CD14-positive monocyte (primary cell): ENCODE measurements around the gene IFT27. TPM values are rescaled to one million over a fixed set of nuclear protein-coding genes. Genes with fewer than 3 reads are reported as not detected.

Experiments
- DNase-seq, 3 donors: peaks; one replicate each; pipeline ENCODE4 v3.0.0-alpha.2; 2011 to 2022
- H2AFZ ChIP-seq: 2 replicates; pipeline ENCODE4 v1.6.0; 2012; ENCODE audit warnings: mild to moderate bottlenecking, low read depth, low read length, inconsistent platforms; ENCODE audit not compliant: insufficient read depth, poor library complexity, severe bottlenecking
- H3K27ac ChIP-seq, 2 donors: 1 replicate in 1 of 2; 2 replicates in 1 of 2; pipeline ENCODE4 v1.5.1; 2012 to 2013; ENCODE audit warnings: low read length in 2 of 2, control low read depth in 1 of 2, inconsistent platforms in 1 of 2, low read depth in 1 of 2, mild to moderate bottlenecking in 1 of 2
- H3K27me3 ChIP-seq, 2 donors: one replicate each; pipeline versions ENCODE4 v1.6.0 to v1.6.1; 2011 to 2013; ENCODE audit warnings: low read length in 2 of 2; ENCODE audit not compliant: control insufficient read depth in 2 of 2, insufficient read depth in 2 of 2
- H3K36me3 ChIP-seq, 2 donors: replicated peaks in 1 of 2; 1 replicate in 1 of 2; 2 replicates in 1 of 2; pipeline versions ENCODE4 v1.5.1 to v1.6.1; 2012 to 2013; ENCODE audit warnings: low read length in 2 of 2, control low read depth in 1 of 2, inconsistent platforms in 1 of 2, mild to moderate bottlenecking in 1 of 2; ENCODE audit not compliant: insufficient read depth in 2 of 2, control insufficient read depth in 1 of 2
- H3K4me1 ChIP-seq, 2 donors: 1 replicate in 1 of 2; 2 replicates in 1 of 2; pipeline versions ENCODE4 v1.5.1 to v1.6.1; 2012 to 2013; ENCODE audit warnings: low read length in 2 of 2, control low read depth in 1 of 2, inconsistent platforms in 1 of 2, mild to moderate bottlenecking in 1 of 2, moderate library complexity in 1 of 2; ENCODE audit not compliant: insufficient read depth in 2 of 2, control insufficient read depth in 1 of 2
- H3K4me2 ChIP-seq: replicated peaks from 2 replicates; pipeline ENCODE3; 2012; ENCODE audit warnings: low read length, moderate library complexity, mild to moderate bottlenecking; ENCODE audit not compliant: poor library complexity, severe bottlenecking; ENCODE audit errors: extremely low read depth
- H3K4me3 ChIP-seq, 3 experiments: fragments of 200-600 bp in 1 of 3; sonication (generic) in 1 of 3; replicated peaks in 1 of 3; 1 replicate in 2 of 3; 2 replicates in 1 of 3; pipeline ENCODE4 v1.5.1; 2011 to 2013; ENCODE audit warnings: low read length in 3 of 3, mild to moderate bottlenecking in 3 of 3, control low read depth in 2 of 3, low read depth in 2 of 3, inconsistent platforms in 1 of 3, moderate library complexity in 1 of 3
- H3K79me2 ChIP-seq: 2 replicates; pipeline ENCODE4 v1.6.0; 2012; ENCODE audit warnings: mild to moderate bottlenecking, control low read depth, inconsistent platforms, low read length, moderate library complexity; ENCODE audit not compliant: insufficient read depth
- H3K9ac ChIP-seq: 2 replicates; pipeline ENCODE4 v1.6.0; 2017; ENCODE audit warnings: low read length, mild to moderate bottlenecking; ENCODE audit not compliant: insufficient read depth, poor library complexity, severe bottlenecking
- H3K9me3 ChIP-seq, 2 donors: replicated peaks in 1 of 2; 1 replicate in 1 of 2; 2 replicates in 1 of 2; pipeline versions ENCODE4 v1.5.1 to v1.6.1; 2012 to 2013; ENCODE audit warnings: low read length in 2 of 2, control low read depth in 1 of 2; ENCODE audit not compliant: control insufficient read depth in 1 of 2, insufficient read depth in 1 of 2
- H4K20me1 ChIP-seq: 2 replicates; pipeline ENCODE4 v1.6.0; 2012; ENCODE audit warnings: mild to moderate bottlenecking, low read length, control low read depth, moderate library complexity; ENCODE audit not compliant: insufficient read depth
- H3K27ac Mint-ChIP-seq, 7 donors: one replicate each; pipeline ENCODE4 v1.8.0; 2020; ENCODE audit warnings: mild to moderate bottlenecking in 7 of 7, mixed read lengths in 7 of 7, moderate library complexity in 6 of 7, inconsistent platforms in 2 of 7
- H3K27me3 Mint-ChIP-seq, 3 donors: one replicate each; pipeline ENCODE4 v1.8.0; 2021 to 2022; ENCODE audit warnings: low read depth in 3 of 3, mild to moderate bottlenecking in 3 of 3, mixed read lengths in 3 of 3, moderate library complexity in 3 of 3, inconsistent platforms in 1 of 3
- H3K36me3 Mint-ChIP-seq, 2 donors: one replicate each; pipeline ENCODE4 v1.8.0; 2020; ENCODE audit warnings: mixed read lengths in 2 of 2, inconsistent platforms in 1 of 2, mild to moderate bottlenecking in 1 of 2
- H3K4me1 Mint-ChIP-seq: one replicate; pipeline ENCODE4 v1.8.0; 2020; ENCODE audit warnings: mild to moderate bottlenecking, mixed read lengths
- H3K4me3 Mint-ChIP-seq, 2 donors: one replicate each; pipeline ENCODE4 v1.8.0; 2020; ENCODE audit warnings: mild to moderate bottlenecking in 2 of 2, mixed read lengths in 2 of 2, moderate library complexity in 1 of 2
- H3K9me3 Mint-ChIP-seq, 7 donors: one replicate each; pipeline ENCODE4 v1.8.0; 2020 to 2022; ENCODE audit warnings: mixed read lengths in 7 of 7, mild to moderate bottlenecking in 6 of 7, moderate library complexity in 6 of 7, inconsistent platforms in 2 of 7
- WGBS: methylation state at CpG from one replicate; pipeline ENCODE4 v1.1.5; 2013; ENCODE audit warnings: missing lambda C conversion rate; ENCODE audit not compliant: insufficient coverage; 5-methylcytosine and 5-hydroxymethylcytosine counted together
- intact Hi-C, 2 donors: fragments of 100-400 bp; cut with micrococcal nuclease; formaldehyde crosslinking; loops; one replicate each; pipeline versions ENCODE4 v1.15.0 to v1.15.1; 2023
- polyA plus RNA-seq, 3 donors: library from polyadenylated mRNA; depleted of rRNA in 1 of 3; unstranded in 2 of 3; stranded (reverse) in 1 of 3; fragments of 300-500 nt in 2 of 3; fragments of >200 nt in 1 of 3; fragmentation: Illumina TruSeq in 2 of 3; gene quantifications; 1 replicate in 2 of 3; 2 replicates in 1 of 3; pipeline ENCODE4 v1.2.3, GENCODE V29; 2012 to 2021
- TF ChIP-seq, protein P1 (sequence below): fragments of 200-600 bp; IDR thresholded peaks from one replicate; pipeline ENCODE4 v1.8.0; 2022; ENCODE audit warnings: antibody characterized with exemption, mild to moderate bottlenecking

The IFT27 gene
- polyA plus RNA-seq, 3 donors = 12.5 to 16.9 (median 14.6) TPM

DNA sequence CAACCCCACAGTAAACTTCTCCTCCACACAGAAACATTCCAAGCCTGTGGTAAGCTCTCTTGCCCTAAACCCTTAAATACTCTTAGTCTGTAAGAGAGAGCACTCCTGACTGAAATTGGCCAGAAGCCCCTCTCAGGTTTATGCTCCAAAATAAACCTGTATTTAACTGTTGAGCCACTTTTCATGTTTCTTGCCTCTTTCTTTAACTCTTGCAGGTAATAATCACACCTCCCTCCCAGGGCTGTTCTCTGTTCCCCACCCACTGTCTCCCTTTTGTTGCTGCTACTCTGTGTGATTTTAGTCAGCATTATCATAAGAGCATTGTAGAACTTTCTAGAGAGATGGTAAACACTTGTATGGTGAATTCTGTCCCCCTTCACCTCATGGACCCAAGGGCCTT, 2.1 kb upstream of the IFT27 start:
- Mint-ChIP-seq H3K4me3 (no peak overlapping the region), H3K9me3 (peaks cover 0 to 1% (median 0%) of the 10 kb centered on the region in 7 donors), H3K27ac (peak overlapping the region in 1 of 7 donors; percentile 53), H3K4me1 (peaks cover 30% of the 10 kb centered on the region), H3K27me3 (peaks cover 7 to 11% (median 10%) of the 10 kb centered on the region in 3 donors), H3K36me3 (no peaks in the 10 kb centered on the region)
- intact Hi-C loops = loop anchor here (5.0 to 10.0 kb wide), 2 partner anchors 243 to 251 kb away; partner anchors contain the start of gene EIF3D (in 1 of the 2)
- H4K20me1 ChIP-seq = no peaks in the 10 kb centered on the region
- no peaks in the 10 kb centered on the region for H3K9me3 ChIP-seq
- no peak overlapping the region for H3K4me2 ChIP-seq
- peaks cover 0 to 4% of the 10 kb centered on the region in 2 donors for H3K27me3 ChIP-seq
- peaks cover 6% of the 10 kb centered on the region for H3K79me2 ChIP-seq
- H2AFZ ChIP-seq = no peak overlapping the region
- TF ChIP-seq, protein P1, sequence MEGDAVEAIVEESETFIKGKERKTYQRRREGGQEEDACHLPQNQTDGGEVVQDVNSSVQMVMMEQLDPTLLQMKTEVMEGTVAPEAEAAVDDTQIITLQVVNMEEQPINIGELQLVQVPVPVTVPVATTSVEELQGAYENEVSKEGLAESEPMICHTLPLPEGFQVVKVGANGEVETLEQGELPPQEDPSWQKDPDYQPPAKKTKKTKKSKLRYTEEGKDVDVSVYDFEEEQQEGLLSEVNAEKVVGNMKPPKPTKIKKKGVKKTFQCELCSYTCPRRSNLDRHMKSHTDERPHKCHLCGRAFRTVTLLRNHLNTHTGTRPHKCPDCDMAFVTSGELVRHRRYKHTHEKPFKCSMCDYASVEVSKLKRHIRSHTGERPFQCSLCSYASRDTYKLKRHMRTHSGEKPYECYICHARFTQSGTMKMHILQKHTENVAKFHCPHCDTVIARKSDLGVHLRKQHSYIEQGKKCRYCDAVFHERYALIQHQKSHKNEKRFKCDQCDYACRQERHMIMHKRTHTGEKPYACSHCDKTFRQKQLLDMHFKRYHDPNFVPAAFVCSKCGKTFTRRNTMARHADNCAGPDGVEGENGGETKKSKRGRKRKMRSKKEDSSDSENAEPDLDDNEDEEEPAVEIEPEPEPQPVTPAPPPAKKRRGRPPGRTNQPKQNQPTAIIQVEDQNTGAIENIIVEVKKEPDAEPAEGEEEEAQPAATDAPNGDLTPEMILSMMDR = no peak
- H3K9ac ChIP-seq = no peak overlapping the region
- no peaks in the 10 kb centered on the region for H3K36me3 ChIP-seq
- no peak overlapping the region for H3K27ac ChIP-seq
- no peak overlapping the region for H3K4me3 ChIP-seq
- no peak for DNase-seq
- H3K4me1 ChIP-seq = peaks cover 20 to 33% of the 10 kb centered on the region in 2 donors

DNA sequence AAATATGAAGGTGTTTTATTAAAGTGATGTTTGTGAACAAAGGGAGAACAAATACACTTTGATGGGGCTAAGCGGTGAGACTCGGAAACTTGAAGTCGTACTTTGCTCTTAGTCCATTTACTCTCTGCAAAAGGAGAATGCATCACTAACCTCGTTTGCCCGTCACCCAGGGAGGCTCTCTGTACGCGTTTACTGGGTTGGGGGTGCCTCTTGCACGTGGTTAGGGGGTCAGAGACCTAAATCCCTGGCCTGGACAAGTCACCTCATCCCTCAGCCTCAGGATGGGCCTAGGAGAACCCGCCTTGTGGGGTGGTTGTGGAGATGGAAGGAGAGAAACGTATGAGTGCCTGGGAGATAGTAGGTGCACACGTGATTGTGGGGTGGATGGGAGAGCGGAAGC, 803 bp upstream of the IFT27 start:
- Histone ChIP-seq H4K20me1 (no peaks in the 10 kb centered on the region), H3K4me3 (peak overlapping the region in 1 of 3 experiments; percentile 80), H3K27me3 (no peaks in the 10 kb centered on the region), H3K27ac (peak overlapping the region in 1 of 2 donors; percentile 21), H3K9ac (no peak overlapping the region), H3K9me3 (no peaks in the 10 kb centered on the region), H3K4me2 (peak overlapping the region; percentile 79), H3K4me1 (peaks cover 17 to 30% of the 10 kb centered on the region in 2 donors), H3K36me3 (no peaks in the 10 kb centered on the region), H2AFZ (peak overlapping the region; percentile 86), H3K79me2 (peaks cover 6% of the 10 kb centered on the region)
- Mint-ChIP-seq H3K27ac (peak overlapping the region; percentile 79 to 90 (median 87)), H3K27me3 (peaks cover 0 to 5% (median 4%) of the 10 kb centered on the region in 3 donors), H3K9me3 (peaks cover 0 to 1% (median 0%) of the 10 kb centered on the region in 7 donors), H3K4me3 (peak overlapping the region; percentile 87 to 93), H3K4me1 (peaks cover 24% of the 10 kb centered on the region), H3K36me3 (peaks cover 1 to 3% of the 10 kb centered on the region in 2 donors)
- intact Hi-C loops = loop anchor here (5.0 to 10.0 kb wide), 2 partner anchors 242 to 249 kb away; partner anchors contain the start of gene EIF3D (in 1 of the 2)
- TF ChIP-seq, protein P1 = no peak
- DNase-seq = no peak
- WGBS = 76% methylated on average over 5 of the region's 12 CpGs
